ENCODE measurements around the gene SIT1.
"Not testable (repeated sequence)": the region's sequence is repeated elsewhere in the genome, so short reads cannot be mapped to it uniquely, and the experiment has no call there.

SIT1 gene

DNA sequence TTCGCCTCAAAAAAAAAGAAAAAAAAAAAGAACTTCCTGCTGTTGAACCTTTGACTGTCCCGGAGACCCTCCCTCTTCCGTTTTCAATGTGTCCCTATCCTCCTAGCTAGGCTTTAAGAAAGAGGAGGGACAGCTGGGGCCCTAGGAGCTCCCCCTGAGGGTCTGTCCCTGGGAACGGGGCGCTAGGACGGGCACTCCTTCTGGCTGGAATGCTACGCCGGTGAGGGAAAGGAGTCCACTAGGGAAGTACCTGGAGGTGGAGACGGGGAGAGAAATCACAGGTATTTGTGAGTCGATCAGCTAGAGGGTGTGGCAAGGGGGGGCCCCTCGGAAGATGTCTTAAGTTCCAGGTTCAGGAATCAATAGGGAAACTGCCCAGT, 4.6 kb downstream of the SIT1 start:
- no peaks in the 10 kb centered on the region for H3K36me3 ChIP-seq (ENCODE audit: insufficient read depth)
- peaks cover 17% of the 10 kb centered on the region for H3K4me1 ChIP-seq (ENCODE audit: low read depth, poor library complexity, severe bottlenecking)
- H4K20me1 ChIP-seq (ENCODE audit: insufficient read depth): no peaks in the 10 kb centered on the region
- H2AFZ ChIP-seq (ENCODE audit: low read depth): peak overlapping the region; percentile 97
- no peaks in the 10 kb centered on the region for H3K79me2 ChIP-seq (ENCODE audit: insufficient read depth, low read depth)
- peak overlapping the region; percentile 60 for H3K9ac ChIP-seq
- no peak overlapping the region; the same call in 1 of the 2 replicates for H3K27ac ChIP-seq
- no peaks in the 10 kb centered on the region for H3K27me3 ChIP-seq (ENCODE audit: insufficient read depth, low read depth)
- TF ChIP-seq, protein P1, sequence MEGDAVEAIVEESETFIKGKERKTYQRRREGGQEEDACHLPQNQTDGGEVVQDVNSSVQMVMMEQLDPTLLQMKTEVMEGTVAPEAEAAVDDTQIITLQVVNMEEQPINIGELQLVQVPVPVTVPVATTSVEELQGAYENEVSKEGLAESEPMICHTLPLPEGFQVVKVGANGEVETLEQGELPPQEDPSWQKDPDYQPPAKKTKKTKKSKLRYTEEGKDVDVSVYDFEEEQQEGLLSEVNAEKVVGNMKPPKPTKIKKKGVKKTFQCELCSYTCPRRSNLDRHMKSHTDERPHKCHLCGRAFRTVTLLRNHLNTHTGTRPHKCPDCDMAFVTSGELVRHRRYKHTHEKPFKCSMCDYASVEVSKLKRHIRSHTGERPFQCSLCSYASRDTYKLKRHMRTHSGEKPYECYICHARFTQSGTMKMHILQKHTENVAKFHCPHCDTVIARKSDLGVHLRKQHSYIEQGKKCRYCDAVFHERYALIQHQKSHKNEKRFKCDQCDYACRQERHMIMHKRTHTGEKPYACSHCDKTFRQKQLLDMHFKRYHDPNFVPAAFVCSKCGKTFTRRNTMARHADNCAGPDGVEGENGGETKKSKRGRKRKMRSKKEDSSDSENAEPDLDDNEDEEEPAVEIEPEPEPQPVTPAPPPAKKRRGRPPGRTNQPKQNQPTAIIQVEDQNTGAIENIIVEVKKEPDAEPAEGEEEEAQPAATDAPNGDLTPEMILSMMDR (conservative IDR thresholded peaks at IDR 0.05; ENCODE audit: low read depth, low read length): no peak
- no peak overlapping the region for H3K4me3 ChIP-seq (IDR thresholded peaks at IDR 0.05; ENCODE audit: insufficient read depth, low read depth, low read length)
- H3K4me2 ChIP-seq: peak overlapping the region; percentile 97

DNA sequence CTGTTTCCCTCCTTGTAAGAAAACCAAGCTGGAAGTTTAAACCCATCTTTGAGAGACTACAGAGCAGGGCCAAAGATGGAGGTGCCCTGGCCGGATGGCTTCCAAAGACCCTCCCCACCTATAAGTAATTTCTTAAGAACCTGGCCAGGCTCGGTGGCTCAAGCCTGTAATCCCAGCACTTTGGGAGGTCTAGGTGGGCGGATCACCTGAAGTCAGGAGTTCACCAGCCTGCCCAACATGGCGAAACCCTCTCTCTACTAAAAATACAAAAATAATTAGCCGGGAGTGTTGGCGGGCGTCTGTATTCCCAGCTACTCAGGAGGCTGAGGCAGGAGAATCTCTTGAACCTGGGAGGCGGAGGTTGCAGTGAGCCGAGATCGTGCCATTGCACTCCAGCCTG, 5.0 kb downstream of the SIT1 start:
- H4K20me1 ChIP-seq (ENCODE audit: insufficient read depth); H3K79me2 ChIP-seq (ENCODE audit: insufficient read depth, low read depth); H3K27me3 ChIP-seq (ENCODE audit: insufficient read depth, low read depth); H3K9ac ChIP-seq; H3K27ac ChIP-seq; H3K36me3 ChIP-seq (ENCODE audit: insufficient read depth); H3K4me3 ChIP-seq (IDR thresholded peaks at IDR 0.05; ENCODE audit: insufficient read depth, low read depth, low read length): not testable (repeated sequence)
- peaks cover 17% of the 10 kb centered on the region for H3K4me1 ChIP-seq (ENCODE audit: low read depth, poor library complexity, severe bottlenecking)
- peak overlapping the region; percentile 97; the same call in 1 of the 2 replicates for H2AFZ ChIP-seq (ENCODE audit: low read depth)
- H3K4me2 ChIP-seq: peak overlapping the region; percentile 97

DNA sequence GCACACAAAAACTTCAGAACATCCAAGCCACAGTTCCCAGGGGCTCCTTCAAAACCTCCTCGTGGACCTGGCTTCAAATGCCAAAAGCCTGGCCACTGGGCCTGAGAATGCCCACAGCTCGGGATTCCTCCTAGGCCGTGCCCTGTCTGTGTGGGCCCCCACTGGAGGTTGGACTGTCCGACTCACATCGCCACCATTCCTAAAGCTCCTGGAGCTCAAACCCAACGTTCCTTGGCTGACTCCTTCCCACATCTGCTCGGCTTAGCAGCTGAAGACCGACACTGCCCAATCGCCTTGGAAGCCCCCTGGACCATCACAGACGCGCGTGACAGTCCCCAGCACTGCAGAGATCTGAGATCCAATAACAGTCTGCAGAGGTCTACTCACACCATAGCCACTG, 7.7 kb downstream of the SIT1 start:
- Histone ChIP-seq H3K36me3 (ENCODE audit: insufficient read depth) (no peaks in the 10 kb centered on the region), H3K4me2 (no peak overlapping the region), H3K27me3 (ENCODE audit: insufficient read depth, low read depth) (no peaks in the 10 kb centered on the region), H2AFZ (ENCODE audit: low read depth) (no peak overlapping the region), H4K20me1 (ENCODE audit: insufficient read depth) (no peaks in the 10 kb centered on the region), H3K79me2 (ENCODE audit: insufficient read depth, low read depth) (no peaks in the 10 kb centered on the region), H3K9ac (no peak overlapping the region), H3K27ac (no peak overlapping the region), H3K4me3 (IDR thresholded peaks at IDR 0.05; ENCODE audit: insufficient read depth, low read depth, low read length) (no peak overlapping the region), H3K4me1 (ENCODE audit: low read depth, poor library complexity, severe bottlenecking) (peaks cover 17% of the 10 kb centered on the region)
- TF ChIP-seq, protein P1 (conservative IDR thresholded peaks at IDR 0.05; ENCODE audit: low read depth, low read length): no peak

DNA sequence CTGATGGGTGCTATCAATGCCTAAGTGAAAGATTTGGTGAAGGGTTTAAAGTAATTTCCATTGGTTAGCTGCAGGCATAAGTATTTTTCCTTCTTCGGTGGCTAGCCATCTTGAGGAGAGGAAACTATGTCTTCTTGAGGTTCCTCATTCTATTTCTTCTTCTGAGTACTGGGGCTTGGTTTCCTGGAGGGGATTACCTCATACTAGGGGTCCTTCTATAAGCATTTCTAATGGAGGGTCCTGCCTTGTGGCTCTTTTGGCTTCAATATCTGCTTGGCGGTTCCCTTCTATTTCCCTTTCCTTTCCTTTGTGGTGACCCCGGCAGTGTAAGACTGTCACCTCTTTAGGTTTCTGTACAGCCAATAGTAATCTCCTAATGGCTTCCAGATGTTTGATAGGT, 9.3 kb downstream of the SIT1 start:
- H3K79me2 ChIP-seq (ENCODE audit: insufficient read depth, low read depth); H3K27me3 ChIP-seq (ENCODE audit: insufficient read depth, low read depth); H3K4me3 ChIP-seq (IDR thresholded peaks at IDR 0.05; ENCODE audit: insufficient read depth, low read depth, low read length); H3K27ac ChIP-seq; H3K4me2 ChIP-seq; H4K20me1 ChIP-seq (ENCODE audit: insufficient read depth); H2AFZ ChIP-seq (ENCODE audit: low read depth); H3K4me1 ChIP-seq (ENCODE audit: low read depth, poor library complexity, severe bottlenecking); H3K36me3 ChIP-seq (ENCODE audit: insufficient read depth); H3K9ac ChIP-seq: not testable (repeated sequence)

DNA sequence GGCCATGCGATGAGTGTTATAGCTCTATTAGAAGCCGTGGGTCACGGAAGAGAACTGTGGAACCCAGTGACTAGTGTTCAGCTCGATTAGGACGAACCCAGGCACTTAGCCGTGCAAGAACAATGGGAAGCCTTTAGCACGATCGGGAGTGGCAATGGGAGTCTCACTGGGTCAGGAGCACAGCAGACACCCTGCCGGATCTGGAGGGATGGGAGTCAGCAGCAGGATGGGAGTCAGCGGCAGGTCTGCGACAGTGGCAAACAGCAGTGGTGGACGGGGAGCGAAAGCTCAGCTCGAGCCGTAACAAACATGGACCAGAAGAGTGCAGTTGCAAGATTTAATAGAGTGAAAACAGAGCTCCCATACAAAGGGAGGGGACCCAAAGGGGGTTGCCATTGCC, 10.3 kb downstream of the SIT1 start:
- H3K79me2 ChIP-seq (ENCODE audit: insufficient read depth, low read depth); H3K4me1 ChIP-seq (ENCODE audit: low read depth, poor library complexity, severe bottlenecking); H3K4me3 ChIP-seq (IDR thresholded peaks at IDR 0.05; ENCODE audit: insufficient read depth, low read depth, low read length); H3K27me3 ChIP-seq (ENCODE audit: insufficient read depth, low read depth); H3K9ac ChIP-seq; H4K20me1 ChIP-seq (ENCODE audit: insufficient read depth); H3K4me2 ChIP-seq; H3K27ac ChIP-seq; H2AFZ ChIP-seq (ENCODE audit: low read depth); H3K36me3 ChIP-seq (ENCODE audit: insufficient read depth): not testable (repeated sequence)

DNA sequence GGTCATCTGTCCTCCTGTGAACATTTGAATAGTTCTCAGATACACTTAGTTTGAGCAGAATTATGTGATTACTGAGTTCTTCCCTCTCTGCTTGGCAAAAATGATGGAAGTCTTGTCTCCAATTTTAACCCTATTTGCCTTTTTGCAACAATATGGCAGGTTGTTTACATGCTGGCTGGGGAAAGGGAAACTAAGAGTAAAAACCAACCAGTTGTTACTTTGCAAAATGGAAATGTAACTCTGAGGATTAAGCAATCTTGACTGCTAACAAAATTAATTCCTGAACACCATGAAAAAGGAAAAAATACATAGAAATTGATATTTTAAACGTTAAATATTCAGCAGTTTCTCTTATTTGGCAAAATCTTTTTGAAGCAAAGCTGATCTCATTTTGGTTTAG, 11.1 kb downstream of the SIT1 start:
- Histone ChIP-seq H3K4me3 (IDR thresholded peaks at IDR 0.05; ENCODE audit: insufficient read depth, low read depth, low read length) (no peak overlapping the region), H3K79me2 (ENCODE audit: insufficient read depth, low read depth) (no peaks in the 10 kb centered on the region), H3K27ac (no peak overlapping the region), H3K4me2 (peak overlapping the region; percentile 30), H3K9ac (no peak overlapping the region), H2AFZ (ENCODE audit: low read depth) (no peak overlapping the region), H3K27me3 (ENCODE audit: insufficient read depth, low read depth) (no peaks in the 10 kb centered on the region), H3K4me1 (ENCODE audit: low read depth, poor library complexity, severe bottlenecking) (no peaks in the 10 kb centered on the region), H4K20me1 (ENCODE audit: insufficient read depth) (no peaks in the 10 kb centered on the region), H3K36me3 (ENCODE audit: insufficient read depth) (no peaks in the 10 kb centered on the region)
- TF ChIP-seq, protein P1 (conservative IDR thresholded peaks at IDR 0.05; ENCODE audit: low read depth, low read length): no peak

DNA sequence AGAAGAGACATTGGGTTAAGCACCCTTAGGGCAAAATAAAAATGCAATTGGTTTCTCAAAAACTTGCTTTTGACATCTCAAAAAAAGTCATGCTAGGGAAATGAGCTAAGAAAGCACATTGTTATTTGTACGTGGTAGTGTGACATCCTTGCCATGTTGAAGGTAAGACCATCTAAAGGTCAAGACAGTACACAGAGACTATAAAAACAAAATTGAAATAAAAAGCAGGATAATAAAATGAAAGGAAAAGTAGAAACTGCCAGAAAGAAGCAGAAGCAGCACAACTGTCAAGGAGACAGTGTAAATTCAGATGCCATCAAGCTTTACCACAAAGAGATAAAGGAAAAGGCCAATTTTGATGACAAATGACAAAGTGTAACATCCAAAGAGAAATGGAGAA, 11.5 kb downstream of the SIT1 start:
- not testable (repeated sequence) for H3K27ac ChIP-seq; H3K27me3 ChIP-seq (ENCODE audit: insufficient read depth, low read depth); H3K79me2 ChIP-seq (ENCODE audit: insufficient read depth, low read depth); H3K4me3 ChIP-seq (IDR thresholded peaks at IDR 0.05; ENCODE audit: insufficient read depth, low read depth, low read length); H3K36me3 ChIP-seq (ENCODE audit: insufficient read depth); H4K20me1 ChIP-seq (ENCODE audit: insufficient read depth); H3K9ac ChIP-seq; H3K4me1 ChIP-seq (ENCODE audit: low read depth, poor library complexity, severe bottlenecking); H2AFZ ChIP-seq (ENCODE audit: low read depth)
- H3K4me2 ChIP-seq: peak overlapping the region; percentile 30

DNA sequence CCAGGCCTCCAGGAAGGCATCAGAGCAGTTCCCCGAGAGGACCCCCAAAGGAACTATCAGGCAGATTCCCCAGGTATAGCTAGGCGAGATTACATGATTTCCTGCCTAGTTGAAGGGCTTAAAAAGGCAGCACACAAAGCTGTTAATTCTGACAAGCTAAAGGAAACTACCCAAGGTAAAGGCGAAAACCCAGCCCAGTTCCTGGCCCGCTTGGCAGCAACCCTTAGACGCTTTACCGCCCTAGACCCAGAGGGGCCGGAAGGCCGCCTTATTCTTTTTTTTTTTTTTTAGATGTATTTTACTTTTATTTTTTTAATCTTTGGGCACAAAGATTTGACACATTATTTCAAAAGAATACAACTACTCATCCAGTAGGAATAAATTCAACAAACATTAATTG, 12.0 kb downstream of the SIT1 start:
- H3K4me3 ChIP-seq (IDR thresholded peaks at IDR 0.05; ENCODE audit: insufficient read depth, low read depth, low read length); H2AFZ ChIP-seq (ENCODE audit: low read depth); H3K27me3 ChIP-seq (ENCODE audit: insufficient read depth, low read depth); H4K20me1 ChIP-seq (ENCODE audit: insufficient read depth); H3K4me2 ChIP-seq; H3K27ac ChIP-seq; H3K4me1 ChIP-seq (ENCODE audit: low read depth, poor library complexity, severe bottlenecking); H3K36me3 ChIP-seq (ENCODE audit: insufficient read depth); H3K79me2 ChIP-seq (ENCODE audit: insufficient read depth, low read depth); H3K9ac ChIP-seq: not testable (repeated sequence)

All from KMS-11 (cell line).